Lung (tissue), 12 donors: ENCODE results near the gene CNTNAP2. TPM values are rescaled to one million over a fixed set of nuclear protein-coding genes. Genes with fewer than 3 reads are reported as not detected.

Experiments
- ATAC-seq: fragments of 200-7000 bp; cut with Tn5 transposase; one replicate; pipeline ENCODE4 v1.9.1; 2020; ENCODE audit warnings: moderate number of reproducible peaks; ENCODE audit not compliant: insufficient read depth, low FRiP score
- DNase-seq, 3 donors: peaks; one replicate each; pipeline ENCODE4 v3.0.0-alpha.2; 2013 to 2017
- H3K27ac ChIP-seq, 2 donors: one replicate each; pipeline ENCODE4 v1.5.1; 2013; ENCODE audit warnings: mild to moderate bottlenecking in 2 of 2, moderate library complexity in 2 of 2, control low read depth in 1 of 2, inconsistent platforms in 1 of 2, low read depth in 1 of 2, low read length in 1 of 2
- H3K27me3 ChIP-seq, 3 donors: one replicate each; pipeline ENCODE4 v1.5.1; 2013; ENCODE audit warnings: low read length in 2 of 3; ENCODE audit not compliant: control insufficient read depth in 3 of 3, insufficient read depth in 3 of 3
- H3K36me3 ChIP-seq, 4 donors: one replicate each; pipeline ENCODE4 v1.5.1; 2013; ENCODE audit warnings: low read length in 4 of 4, mild to moderate bottlenecking in 1 of 4, moderate library complexity in 1 of 4; ENCODE audit not compliant: control insufficient read depth in 4 of 4, insufficient read depth in 4 of 4
- H3K4me1 ChIP-seq, 5 donors: one replicate each; pipeline ENCODE4 v1.5.1; 2013; ENCODE audit warnings: low read length in 5 of 5, mild to moderate bottlenecking in 2 of 5, moderate library complexity in 1 of 5; ENCODE audit not compliant: control insufficient read depth in 5 of 5, insufficient read depth in 5 of 5
- H3K4me3 ChIP-seq: one replicate; pipeline ENCODE4 v1.5.1; 2013; ENCODE audit warnings: mild to moderate bottlenecking, control low read depth, moderate library complexity
- H3K9ac ChIP-seq, 2 donors: one replicate each; pipeline ENCODE4 v1.5.1; 2013; ENCODE audit warnings: low read length in 2 of 2, control low read depth in 1 of 2; ENCODE audit not compliant: insufficient read depth in 1 of 2
- H3K9me3 ChIP-seq, 4 donors: one replicate each; pipeline ENCODE4 v1.5.1; 2013; ENCODE audit warnings: low read length in 3 of 4, mild to moderate bottlenecking in 1 of 4, moderate library complexity in 1 of 4; ENCODE audit not compliant: control insufficient read depth in 4 of 4, insufficient read depth in 3 of 4
- WGBS, 2 donors: extraction: QIAGEN DNeasy Blood & Tissue Kit; methylation state at CpG; one replicate each; pipeline ENCODE4 v1.1.7; 2013; 5-methylcytosine and 5-hydroxymethylcytosine counted together
- polyA plus RNA-seq, 2 donors: library from polyadenylated mRNA; stranded (reverse); fragments of 200-250 nt; gene quantifications; one replicate each; pipeline ENCODE4 v1.2.1, GENCODE V29; 2013
- total RNA-seq, 2 donors: library from RNA; depleted of rRNA in 1 of 2; stranded (reverse); fragments of >200 nt in 1 of 2; gene quantifications; one replicate each; pipeline ENCODE4 v1.2.1, GENCODE V29; 2014 to 2021
- TF ChIP-seq, protein P1 (sequence below): IDR thresholded peaks from 2 replicates; pipeline ENCODE4 v1.5.1; 2012; ENCODE audit warnings: mild to moderate bottlenecking; ENCODE audit errors: control extremely low read depth, extremely low read depth
- donor health status: control.
- donor health status: control.
- donor health status: Bipolar disorder and iron deficiency.
- donor health status: healthy.
- donor health status: DM: yes; HTN: yes; CAD: no.

The CNTNAP2 gene
- total and polyA plus RNA-seq, 4 donors, result 0.18 to 45.3 (median 0.52) TPM

DNA sequence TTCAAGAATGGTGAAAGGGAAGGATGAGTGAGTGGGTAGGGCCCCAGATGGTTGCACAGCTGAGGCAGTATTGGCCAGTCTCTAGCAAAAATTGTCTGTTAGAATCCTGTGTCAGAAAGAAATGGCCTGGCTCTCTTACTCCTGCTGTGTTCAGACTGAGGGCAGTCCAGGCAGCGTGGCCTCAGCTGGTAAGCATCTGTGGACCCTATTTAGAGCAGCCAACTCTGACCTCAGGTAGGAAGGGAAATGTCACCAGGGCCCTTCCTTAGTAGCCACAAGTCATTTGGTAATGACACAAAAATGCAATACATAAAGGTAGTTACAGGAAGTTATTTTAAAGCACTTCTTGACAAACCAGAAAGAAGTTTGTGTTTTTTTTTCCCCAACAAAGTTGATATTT, 1194.7 kb downstream of the CNTNAP2 start:
- no peak overlapping the region for H3K27ac ChIP-seq
- ATAC-seq (no peak), DNase-seq (no peak)
- WGBS, 2 donors, result 10 to 68% methylated on average over 1 of the region's 1 CpG
- H3K4me3 ChIP-seq, result no peak overlapping the region
- H3K4me1 ChIP-seq, result no peaks in the 10 kb centered on the region
- no peaks in the 10 kb centered on the region for H3K27me3 ChIP-seq
- no peaks in the 10 kb centered on the region for H3K36me3 ChIP-seq
- H3K9me3 ChIP-seq, result no peaks in the 10 kb centered on the region
- H3K9ac ChIP-seq, result no peak overlapping the region
- TF ChIP-seq, protein P1, sequence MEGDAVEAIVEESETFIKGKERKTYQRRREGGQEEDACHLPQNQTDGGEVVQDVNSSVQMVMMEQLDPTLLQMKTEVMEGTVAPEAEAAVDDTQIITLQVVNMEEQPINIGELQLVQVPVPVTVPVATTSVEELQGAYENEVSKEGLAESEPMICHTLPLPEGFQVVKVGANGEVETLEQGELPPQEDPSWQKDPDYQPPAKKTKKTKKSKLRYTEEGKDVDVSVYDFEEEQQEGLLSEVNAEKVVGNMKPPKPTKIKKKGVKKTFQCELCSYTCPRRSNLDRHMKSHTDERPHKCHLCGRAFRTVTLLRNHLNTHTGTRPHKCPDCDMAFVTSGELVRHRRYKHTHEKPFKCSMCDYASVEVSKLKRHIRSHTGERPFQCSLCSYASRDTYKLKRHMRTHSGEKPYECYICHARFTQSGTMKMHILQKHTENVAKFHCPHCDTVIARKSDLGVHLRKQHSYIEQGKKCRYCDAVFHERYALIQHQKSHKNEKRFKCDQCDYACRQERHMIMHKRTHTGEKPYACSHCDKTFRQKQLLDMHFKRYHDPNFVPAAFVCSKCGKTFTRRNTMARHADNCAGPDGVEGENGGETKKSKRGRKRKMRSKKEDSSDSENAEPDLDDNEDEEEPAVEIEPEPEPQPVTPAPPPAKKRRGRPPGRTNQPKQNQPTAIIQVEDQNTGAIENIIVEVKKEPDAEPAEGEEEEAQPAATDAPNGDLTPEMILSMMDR, result no peak

DNA sequence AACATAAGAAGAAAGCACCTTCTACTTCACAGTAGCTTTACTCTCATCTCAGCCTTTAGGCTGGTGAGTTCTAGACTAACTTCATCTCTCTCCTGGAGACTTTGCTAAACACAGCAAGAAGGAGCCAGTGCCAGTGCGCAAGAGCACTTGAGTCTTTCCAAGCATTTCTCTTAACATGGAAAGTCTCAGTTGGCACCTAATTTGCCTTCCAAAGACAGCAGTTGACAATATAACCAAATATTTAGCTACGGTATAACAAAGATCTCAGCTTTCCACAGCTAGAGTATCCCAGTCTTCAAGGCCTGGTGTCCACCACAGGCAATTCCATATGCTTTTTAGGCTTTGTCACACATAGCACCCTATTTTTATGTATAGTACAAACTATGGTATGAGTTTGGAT, 1204.9 kb downstream of the CNTNAP2 start:
- ATAC-seq (no peak), DNase-seq (peak in 2 of 3 donors; percentile 53 to 65)
- no peak overlapping the region for H3K27ac ChIP-seq
- H3K9ac ChIP-seq, result no peak overlapping the region
- H3K4me1 ChIP-seq, result no peaks in the 10 kb centered on the region
- TF ChIP-seq, protein P1, result no peak
- peaks cover 0 to 3% (median 0%) of the 10 kb centered on the region in 4 donors for H3K9me3 ChIP-seq
- H3K27me3 ChIP-seq, result no peaks in the 10 kb centered on the region
- no peak overlapping the region for H3K4me3 ChIP-seq
- WGBS, 2 donors, result 87 to 98% methylated on average over 2 of the region's 2 CpGs
- no peaks in the 10 kb centered on the region for H3K36me3 ChIP-seq

DNA sequence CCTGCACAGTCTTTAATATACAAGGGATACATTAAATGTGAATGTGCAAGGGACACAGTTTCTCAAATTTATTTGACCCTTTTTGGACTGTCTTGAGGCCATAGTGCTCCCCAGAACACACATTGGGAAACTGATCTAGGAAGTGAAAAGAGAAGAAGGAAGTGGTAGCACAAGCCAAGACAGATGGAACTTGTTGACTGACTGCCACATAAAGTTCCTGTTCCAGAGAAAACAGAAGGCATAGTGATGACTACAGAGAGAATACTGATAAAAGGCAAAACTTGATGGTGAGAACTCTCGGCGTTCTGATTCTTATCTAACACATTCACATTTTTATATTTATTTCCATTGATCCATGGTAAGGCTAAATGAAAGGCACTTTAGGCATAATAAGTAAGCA, 1216.4 kb downstream of the CNTNAP2 start:
- Histone ChIP-seq H3K27ac (no peak overlapping the region), H3K4me1 (peaks cover 0 to 6% (median 0%) of the 10 kb centered on the region in 5 donors), H3K4me3 (no peak overlapping the region), H3K9ac (no peak overlapping the region), H3K9me3 (no peaks in the 10 kb centered on the region), H3K36me3 (no peaks in the 10 kb centered on the region), H3K27me3 (no peaks in the 10 kb centered on the region)
- WGBS, 2 donors, result 25 to 48% methylated on average over 2 of the region's 2 CpGs
- ATAC-seq (no peak), DNase-seq (peak; percentile 74 to 97 (median 91))
- TF ChIP-seq, protein P1, result no peak

DNA sequence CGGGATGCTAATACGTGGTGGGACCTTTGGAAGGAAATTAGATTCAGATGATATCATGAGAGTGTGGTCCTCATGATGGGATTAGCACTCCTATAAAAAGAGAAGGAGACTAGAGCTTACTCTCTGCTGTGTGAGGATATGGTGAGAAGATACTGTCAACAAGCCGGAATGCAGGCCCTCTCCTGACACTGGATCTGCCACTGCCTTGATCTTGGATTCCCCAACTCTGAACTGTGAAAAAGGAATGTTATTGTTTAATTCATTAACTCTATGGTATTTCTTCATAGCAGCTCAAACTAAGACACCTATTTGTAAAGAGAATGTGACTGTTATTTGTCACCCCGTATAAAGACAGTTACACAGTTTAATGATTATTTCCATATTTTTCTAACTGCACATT, 1246.5 kb downstream of the CNTNAP2 start:
- WGBS, 2 donors, result 83 to 91% methylated on average over 4 of the region's 4 CpGs
- no peak overlapping the region for H3K4me3 ChIP-seq
- no peak for DNase-seq

More for the DNA sequence above, 1246.5 kb downstream of the CNTNAP2 start:
- Histone ChIP-seq H3K27ac (no peak overlapping the region), H3K27me3 (no peaks in the 10 kb centered on the region), H3K9ac (no peak overlapping the region), H3K9me3 (no peaks in the 10 kb centered on the region), H3K36me3 (no peaks in the 10 kb centered on the region), H3K4me1 (no peaks in the 10 kb centered on the region)
- ATAC-seq, result no peak
- TF ChIP-seq, protein P1, result no peak
